ENCODE results near the gene GPR137.
A peak's percentile ranks its signal among the peaks of the same experiment; 100 is the strongest.
"Not testable (repeated sequence)": the region's sequence is repeated elsewhere in the genome, so short reads cannot be mapped to it uniquely, and the experiment has no call there.

GPR137 gene, protein sequence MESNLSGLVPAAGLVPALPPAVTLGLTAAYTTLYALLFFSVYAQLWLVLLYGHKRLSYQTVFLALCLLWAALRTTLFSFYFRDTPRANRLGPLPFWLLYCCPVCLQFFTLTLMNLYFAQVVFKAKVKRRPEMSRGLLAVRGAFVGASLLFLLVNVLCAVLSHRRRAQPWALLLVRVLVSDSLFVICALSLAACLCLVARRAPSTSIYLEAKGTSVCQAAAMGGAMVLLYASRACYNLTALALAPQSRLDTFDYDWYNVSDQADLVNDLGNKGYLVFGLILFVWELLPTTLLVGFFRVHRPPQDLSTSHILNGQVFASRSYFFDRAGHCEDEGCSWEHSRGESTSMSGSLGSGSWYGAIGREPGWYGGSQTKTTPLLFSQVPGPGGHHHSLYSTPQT

DNA sequence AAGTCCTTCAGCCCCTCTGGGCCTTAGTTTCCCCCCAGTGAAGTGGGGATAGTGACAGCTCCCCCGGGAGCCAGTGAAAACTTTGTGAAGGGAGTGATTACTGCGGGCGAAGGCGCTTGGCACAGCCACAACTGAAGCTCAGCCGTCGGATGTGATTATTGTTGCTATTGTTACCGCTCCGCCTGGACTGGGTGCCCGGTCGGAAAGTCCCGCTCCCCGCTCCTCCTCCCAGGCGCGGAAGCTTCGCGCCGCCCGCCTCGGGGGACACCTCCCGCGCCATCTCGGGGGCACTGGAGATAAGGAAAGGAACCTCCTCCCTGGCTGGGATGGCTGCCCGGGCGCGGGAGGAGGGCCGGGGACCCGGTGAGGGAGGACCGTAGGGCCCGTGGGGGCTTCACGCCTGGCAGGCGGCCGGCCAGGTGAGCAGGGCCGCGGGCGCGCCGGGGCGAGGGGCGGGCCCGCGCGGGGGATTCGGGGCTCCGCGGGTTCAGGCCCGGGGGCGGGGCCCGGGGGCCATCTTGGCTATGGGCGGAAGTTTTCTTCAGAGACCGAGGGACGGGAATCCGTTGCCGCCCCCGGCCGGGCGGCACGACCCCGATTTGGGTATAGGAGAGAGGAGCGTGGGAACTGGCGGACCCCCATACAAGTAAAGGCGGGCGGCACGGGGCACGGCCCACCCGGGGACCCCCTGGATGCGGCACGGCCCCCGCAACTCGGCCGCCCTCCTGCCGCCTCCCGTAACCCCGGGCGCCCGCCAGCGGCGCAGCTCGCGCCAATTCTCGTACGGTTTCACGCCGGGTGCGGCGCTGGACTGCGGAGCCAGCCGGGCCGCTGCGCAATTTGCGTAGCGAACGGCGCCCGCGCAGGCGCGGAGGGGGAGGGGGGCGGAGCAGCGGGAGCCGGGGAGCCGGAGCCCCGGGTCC, at the start of gene GPR137:
GPR137 (plus strand) TSS at position 887 of the 923 bp plus-strand sequence. CDS start 677 bp downstream, outside the sequence.
- DNase-seq (ENCODE audit: low read depth) = peak; percentile 90

DNA sequence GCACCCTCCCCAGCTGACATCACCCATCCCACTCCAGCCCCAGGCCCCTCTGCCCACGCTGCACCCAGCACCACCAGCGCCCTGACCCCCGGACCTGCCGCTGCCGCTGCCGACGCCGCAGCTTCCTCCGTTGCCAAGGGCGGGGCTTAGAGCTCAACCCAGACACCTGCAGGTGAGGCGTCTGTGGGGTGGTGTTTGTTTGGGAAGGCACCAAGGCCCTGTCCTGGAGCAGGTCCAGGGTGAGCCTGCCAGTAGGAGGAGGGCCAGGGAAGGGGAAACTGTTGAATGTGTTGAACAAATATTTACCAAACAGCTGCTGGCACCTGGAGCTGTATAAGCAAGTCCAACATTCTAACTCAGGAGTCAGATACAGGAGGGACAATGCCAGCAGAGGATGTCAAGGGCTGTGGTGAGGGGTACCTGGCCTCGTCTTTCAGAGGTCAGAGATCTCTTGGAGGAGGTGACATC, 48.1 kb upstream of the GPR137 start:
- DNase-seq (ENCODE audit: low read depth) = no peak

- no peak for DNase-seq (ENCODE audit: low read depth)
These were observed 47.6 kb upstream of the GPR137 start for GRCh38 chr11:64238076-64238475.

DNA sequence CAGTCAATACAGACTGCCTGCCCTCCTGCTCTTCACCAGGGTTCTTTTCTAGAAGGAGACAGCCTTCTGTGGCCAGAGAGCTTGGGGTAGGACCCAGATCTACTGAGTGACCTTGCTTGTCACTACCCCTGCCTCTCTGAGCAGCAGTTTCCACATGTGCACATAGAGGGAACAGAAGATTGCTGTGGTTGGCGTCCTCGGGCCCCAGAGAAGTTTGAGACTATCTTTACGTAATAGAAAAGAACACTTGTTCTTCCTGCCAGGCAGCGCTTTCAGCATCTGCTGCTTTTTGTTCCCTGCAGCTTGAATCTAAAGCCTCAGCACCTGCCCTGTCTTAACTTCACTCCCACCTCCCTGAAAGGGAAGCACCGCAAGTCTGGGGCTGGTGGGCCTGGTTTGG, 46.6 kb upstream of the GPR137 start:
- no peak for DNase-seq (ENCODE audit: low read depth)

DNA sequence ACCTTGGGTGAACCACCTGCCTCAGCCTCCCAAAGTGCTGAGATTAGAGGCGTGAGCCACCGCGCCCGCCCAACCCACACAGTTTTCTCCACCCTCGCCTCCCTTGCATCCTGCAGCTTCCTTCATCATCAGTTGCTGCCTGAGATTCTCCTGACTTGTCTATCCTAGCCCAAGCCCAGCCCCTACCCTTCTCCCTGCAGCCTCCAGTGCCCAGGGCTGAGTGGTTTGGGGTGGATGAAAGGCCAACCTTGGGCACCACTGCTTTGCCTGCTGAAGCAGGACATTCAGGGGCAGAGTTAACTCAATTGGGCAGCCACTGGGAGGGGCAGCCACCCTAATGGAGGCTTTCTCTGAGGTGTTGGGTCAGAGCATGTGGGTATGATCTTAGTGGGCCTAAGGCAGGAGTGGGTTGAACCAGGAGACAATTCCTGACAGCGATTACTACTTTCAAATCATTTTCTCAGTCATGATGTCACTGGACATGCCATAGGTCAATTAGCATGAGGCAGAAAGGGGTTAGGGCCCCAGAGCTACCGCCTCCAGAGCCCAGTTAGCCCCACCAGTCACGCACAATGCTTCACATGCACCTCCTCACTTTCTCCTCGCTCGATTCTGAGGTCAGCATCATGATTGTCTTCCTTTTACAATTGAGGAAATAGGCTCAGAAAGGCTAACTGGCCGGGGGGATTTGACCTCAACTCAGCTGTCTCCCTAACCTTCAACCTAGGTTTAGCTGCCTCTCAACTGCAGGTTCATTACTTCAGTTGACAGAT, 45.8 kb upstream of the GPR137 start:
- DNase-seq (ENCODE audit: low read depth) = no peak

- peak; percentile 97 for DNase-seq (ENCODE audit: low read depth)
These were observed 45.0 kb upstream of the GPR137 start, which contains the start of gene FKBP2 for GRCh38 chr11:64240435-64241240. Gene FKBP2, plus strand, starts transcription at chr11:64241095. Its CDS starts 1,293 bp downstream, at chr11:64242388.

- DNase-seq (ENCODE audit: low read depth) = peak; percentile 100
These were observed 44.5 kb upstream of the GPR137 start for GRCh38 chr11:64241241-64241490.

GRCh38 chr11:64241491-64242374, 43.9 kb upstream of the GPR137 start:
- DNase-seq (ENCODE audit: low read depth) = no peak

DNA sequence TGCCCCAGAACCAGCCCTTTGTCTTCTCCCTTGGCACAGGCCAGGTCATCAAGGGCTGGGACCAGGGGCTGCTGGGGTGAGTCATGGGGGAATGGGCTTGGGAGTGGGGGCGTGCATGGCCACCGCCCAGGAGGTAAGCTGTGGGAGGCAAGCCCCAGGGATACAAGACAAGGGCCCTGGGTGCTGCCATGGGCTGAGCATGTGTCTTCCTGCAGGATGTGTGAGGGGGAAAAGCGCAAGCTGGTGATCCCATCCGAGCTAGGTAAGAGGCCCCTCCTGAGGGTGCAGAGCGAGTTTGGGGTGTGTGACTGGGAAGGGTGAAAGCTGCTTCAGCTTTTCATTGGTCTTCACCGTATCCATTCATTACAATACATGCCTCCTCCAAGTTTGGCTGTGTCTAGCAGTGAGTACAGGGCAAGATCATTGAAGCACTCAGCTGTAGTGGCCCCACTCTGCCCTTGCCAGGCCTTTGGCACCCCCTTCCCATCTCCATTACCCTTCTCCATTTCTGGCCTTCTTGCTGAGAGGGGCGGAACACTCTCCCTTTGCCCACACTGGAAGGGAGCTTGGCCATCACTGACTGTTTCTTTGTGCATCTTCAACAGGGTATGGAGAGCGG, 42.3 kb upstream of the GPR137 start:
- DNase-seq (ENCODE audit: low read depth) = no peak

DNA sequence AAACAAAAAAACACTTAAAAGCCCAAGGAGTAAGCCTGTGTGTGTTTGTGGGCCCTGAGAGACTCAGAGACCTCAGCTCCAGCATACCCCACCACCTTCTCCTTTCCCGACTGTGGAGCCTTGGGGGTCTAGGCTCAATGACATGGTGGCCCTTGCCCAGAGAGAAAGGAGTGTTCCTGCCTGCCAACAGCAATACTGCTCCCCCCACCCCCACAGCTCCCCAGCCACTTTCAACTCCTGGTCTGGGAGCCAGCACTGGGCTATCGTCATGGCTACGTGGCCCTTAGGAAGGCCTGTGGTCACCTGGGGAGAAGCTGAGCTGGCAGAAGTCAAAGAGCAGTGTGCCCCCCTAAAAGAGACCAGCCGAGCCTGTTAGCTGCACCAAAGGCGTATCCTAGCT, 41.5 kb upstream of the GPR137 start:
- no peak for DNase-seq (ENCODE audit: low read depth)

GRCh38 chr11:64244966-64245365, 40.7 kb upstream of the GPR137 start:
- DNase-seq (ENCODE audit: low read depth) = no peak

DNA sequence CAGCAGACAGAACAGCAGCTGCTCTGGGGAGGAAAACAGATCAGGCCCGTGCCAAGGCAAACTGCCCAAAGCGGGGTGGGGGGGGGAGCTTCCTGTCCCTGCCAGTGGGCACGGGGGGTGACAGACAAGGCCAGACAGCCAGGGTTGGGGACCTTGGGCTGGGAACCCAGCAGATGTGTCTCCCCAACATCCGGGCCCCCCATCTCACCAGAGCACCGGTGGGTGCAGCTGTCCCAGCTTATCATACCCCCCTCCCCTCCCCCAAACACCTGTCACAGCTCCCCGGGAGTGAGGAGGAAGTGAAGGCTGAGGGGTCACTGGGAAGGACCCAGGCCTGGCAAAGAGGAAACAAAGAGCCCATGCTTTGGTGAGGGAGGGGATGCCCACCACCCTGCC, 40.2 kb upstream of the GPR137 start:
- DNase-seq (ENCODE audit: low read depth) = peak; percentile 35

GRCh38 chr11:64245797-64246620, 39.6 kb upstream of the GPR137 start:
- peak; percentile 74 for DNase-seq (ENCODE audit: low read depth)

GRCh38 chr11:64246621-64246870, 39.1 kb upstream of the GPR137 start:
- not testable (repeated sequence) for DNase-seq (ENCODE audit: low read depth)

GRCh38 chr11:64246871-64247728, 38.5 kb upstream of the GPR137 start, which contains the start of gene PPP1R14B:
Gene PPP1R14B, minus strand, starts transcription at chr11:64246943. Its CDS starts 270 bp downstream, at chr11:64246673.
- peak; percentile 67 for DNase-seq (ENCODE audit: low read depth)

GRCh38 chr11:64247729-64248531, 37.7 kb upstream of the GPR137 start:
- DNase-seq (ENCODE audit: low read depth) = no peak

DNA sequence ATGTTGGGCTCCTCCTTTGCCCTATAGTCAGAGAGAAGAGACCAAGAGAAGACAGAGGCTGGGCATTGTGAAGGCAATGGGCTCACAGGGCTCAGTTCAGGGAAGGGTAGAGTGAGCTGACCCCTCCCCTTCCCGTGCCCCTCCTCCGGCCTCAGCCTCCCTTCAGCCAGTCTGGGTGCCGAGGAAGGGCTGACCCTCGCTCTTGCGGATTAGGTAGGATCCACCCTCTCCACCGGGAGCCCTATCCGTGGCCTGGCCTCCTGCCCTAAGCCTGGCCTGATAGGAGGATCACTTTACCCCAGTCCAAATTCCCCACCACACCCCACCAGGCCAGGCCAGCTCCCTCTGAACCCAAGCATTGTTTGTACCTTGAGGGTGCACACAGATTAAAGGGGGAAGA, 37.1 kb upstream of the GPR137 start:
- DNase-seq (ENCODE audit: low read depth) = no peak

All from stimulated activated CD8-positive, alpha-beta memory T cell treated with anti-CD3 and anti-CD28 coated beads, Interleukin-12 subunit alpha, Interleukin-12 subunit beta, amount 100 ng/mL, for 4 hours (primary cell).